SK-N-SH treated with all-trans-retinoic acid at 6 μM for 48 hours (cell line): ENCODE measurements around the gene CIDEC.

Experiments
- ATAC-seq: fragments of 200-7000 bp; cut with Tn5 transposase; 3 replicates; pipeline ENCODE4 v1.9.1; 2020; ENCODE audit warnings: mild to moderate bottlenecking, moderate library complexity
- BACH2 ChIP-seq: fragments of 250-450 bp; sonication (Bioruptor Pico); IDR thresholded peaks from 2 replicates; pipeline ENCODE4 v1.9.0; 2021; ENCODE audit warnings: mild to moderate bottlenecking, borderline replicate concordance
- CSDC2 ChIP-seq: fragments of 250-450 bp; sonication (Bioruptor Pico); IDR thresholded peaks from 2 replicates; pipeline ENCODE4 v1.5.0; 2020; ENCODE audit warnings: mild to moderate bottlenecking, moderate library complexity
- ESRRG ChIP-seq: fragments of 250-450 bp; sonication (Bioruptor Pico); IDR thresholded peaks from 2 replicates; pipeline ENCODE4 v1.6.1; 2021; ENCODE audit warnings: mild to moderate bottlenecking
- GLIS3 ChIP-seq: fragments of 250-450 bp; sonication (Bioruptor Pico); IDR thresholded peaks from 2 replicates; pipeline ENCODE4 v1.5.0; 2020; ENCODE audit warnings: mild to moderate bottlenecking, moderate library complexity
- ISL1 ChIP-seq: fragments of 250-450 bp; sonication (Bioruptor Pico); IDR thresholded peaks from 2 replicates; pipeline ENCODE4 v2.1.2; 2022; ENCODE audit warnings: mild to moderate bottlenecking, moderate library complexity
- PPARA ChIP-seq: fragments of 250-450 bp; sonication (Bioruptor Pico); IDR thresholded peaks from 2 replicates; pipeline ENCODE4 v1.5.0; 2020; ENCODE audit warnings: mild to moderate bottlenecking, borderline replicate concordance
- RARB ChIP-seq: fragments of 250-450 bp; sonication (Bioruptor Pico); IDR thresholded peaks from 2 replicates; pipeline ENCODE4 v1.8.0; 2021; ENCODE audit warnings: mild to moderate bottlenecking, moderate library complexity
- SNAI2 ChIP-seq: fragments of 250-450 bp; sonication (Bioruptor Pico); IDR thresholded peaks from 2 replicates; pipeline ENCODE4 v1.5.0; 2020; ENCODE audit warnings: mild to moderate bottlenecking, moderate library complexity
- TCF4 ChIP-seq: fragments of 250-450 bp; sonication (Bioruptor Pico); IDR thresholded peaks from 2 replicates; pipeline ENCODE4 v1.8.0; 2021; ENCODE audit warnings: mild to moderate bottlenecking, moderate library complexity, borderline replicate concordance
- TOX ChIP-seq: fragments of 250-450 bp; sonication (Bioruptor Pico); IDR thresholded peaks from 2 replicates; pipeline ENCODE4 v1.8.0; 2021; ENCODE audit warnings: mild to moderate bottlenecking, moderate library complexity, borderline replicate concordance
- ZC3H10 ChIP-seq: fragments of 250-450 bp; sonication (Bioruptor Pico); IDR thresholded peaks from 2 replicates; pipeline ENCODE4 v1.5.1; 2021; ENCODE audit warnings: mild to moderate bottlenecking, moderate library complexity
- ZFP3 ChIP-seq: fragments of 250-450 bp; sonication (Bioruptor Pico); IDR thresholded peaks from 2 replicates; pipeline ENCODE4 v1.5.0; 2020; ENCODE audit warnings: mild to moderate bottlenecking, moderate library complexity
- ZFP30 ChIP-seq: fragments of 450-650 bp; formaldehyde crosslinking; IDR thresholded peaks from 2 replicates; pipeline ENCODE4 v1.5.0; 2022; ENCODE audit warnings: mild to moderate bottlenecking, moderate library complexity
- ZNF565 ChIP-seq: fragments of 450-650 bp; formaldehyde crosslinking; conservative IDR thresholded peaks from 2 replicates; pipeline ENCODE4 v1.5.0; 2020; ENCODE audit warnings: low read depth, mild to moderate bottlenecking, moderate library complexity
- ZNF70 ChIP-seq: fragments of 450-650 bp; formaldehyde crosslinking; IDR thresholded peaks from 2 replicates; pipeline ENCODE4 v1.5.0; 2020; ENCODE audit warnings: mild to moderate bottlenecking, moderate library complexity
- ZNF8 ChIP-seq: fragments of 450-650 bp; formaldehyde crosslinking; IDR thresholded peaks from 2 replicates; pipeline ENCODE4 v1.5.0; 2020; ENCODE audit warnings: mild to moderate bottlenecking, moderate library complexity
- TF ChIP-seq, protein P1 (sequence below): fragments of 250-450 bp; sonication (Bioruptor Pico); IDR thresholded peaks from 2 replicates; pipeline ENCODE4 v1.5.0; 2020; ENCODE audit warnings: mild to moderate bottlenecking, moderate library complexity
- TF ChIP-seq, protein P2 (sequence below): fragments of 250-450 bp; sonication (Bioruptor Pico); IDR thresholded peaks from 2 replicates; pipeline ENCODE4 v1.5.1; 2020; ENCODE audit warnings: low read depth, mild to moderate bottlenecking, moderate library complexity
- TF ChIP-seq, protein P3 (sequence below): fragments of 250-450 bp; sonication (Bioruptor Pico); IDR thresholded peaks from 2 replicates; pipeline ENCODE4 v1.5.1; 2021; ENCODE audit warnings: mild to moderate bottlenecking, moderate library complexity
- TF ChIP-seq, protein P4 (sequence below): fragments of 250-450 bp; sonication (Bioruptor Pico); IDR thresholded peaks from 2 replicates; pipeline ENCODE4 v1.8.0; 2021; ENCODE audit warnings: low read depth, mild to moderate bottlenecking, moderate library complexity, borderline replicate concordance

CIDEC gene

DNA sequence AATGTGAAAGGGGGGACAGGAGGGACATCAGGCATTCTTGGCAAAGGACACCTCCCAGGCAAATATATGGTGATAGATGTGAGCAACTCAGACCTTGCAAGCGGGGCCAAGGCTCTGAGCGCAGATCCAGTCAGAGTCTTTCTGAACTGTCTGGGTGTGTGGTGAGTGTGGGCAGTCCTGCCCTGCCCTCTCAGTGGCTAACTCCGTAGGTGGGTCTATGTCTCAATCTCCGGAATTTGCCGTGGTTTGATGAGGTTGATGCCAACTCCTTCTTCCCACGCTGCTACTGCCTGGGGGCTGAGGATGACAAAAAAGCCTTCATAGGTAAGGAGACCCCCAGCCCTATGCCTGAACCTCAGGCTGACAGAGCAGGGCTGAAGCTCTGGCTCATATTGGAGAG is 62.6 kb downstream of the CIDEC start:
- TF ChIP-seq BACH2 (CRISPR knock-in tag) = no peak
- no peak for TF ChIP-seq ZC3H10 (CRISPR knock-in tag)
- TF ChIP-seq ZFP3 (CRISPR knock-in tag) = no peak
- TF ChIP-seq TCF4 (CRISPR knock-in tag) = no peak
- TF ChIP-seq ZFP30 (CRISPR knock-in tag) = no peak
- TF ChIP-seq PPARA = no peak
- no peak for TF ChIP-seq ISL1 (CRISPR knock-in tag)
- TF ChIP-seq, protein P1, sequence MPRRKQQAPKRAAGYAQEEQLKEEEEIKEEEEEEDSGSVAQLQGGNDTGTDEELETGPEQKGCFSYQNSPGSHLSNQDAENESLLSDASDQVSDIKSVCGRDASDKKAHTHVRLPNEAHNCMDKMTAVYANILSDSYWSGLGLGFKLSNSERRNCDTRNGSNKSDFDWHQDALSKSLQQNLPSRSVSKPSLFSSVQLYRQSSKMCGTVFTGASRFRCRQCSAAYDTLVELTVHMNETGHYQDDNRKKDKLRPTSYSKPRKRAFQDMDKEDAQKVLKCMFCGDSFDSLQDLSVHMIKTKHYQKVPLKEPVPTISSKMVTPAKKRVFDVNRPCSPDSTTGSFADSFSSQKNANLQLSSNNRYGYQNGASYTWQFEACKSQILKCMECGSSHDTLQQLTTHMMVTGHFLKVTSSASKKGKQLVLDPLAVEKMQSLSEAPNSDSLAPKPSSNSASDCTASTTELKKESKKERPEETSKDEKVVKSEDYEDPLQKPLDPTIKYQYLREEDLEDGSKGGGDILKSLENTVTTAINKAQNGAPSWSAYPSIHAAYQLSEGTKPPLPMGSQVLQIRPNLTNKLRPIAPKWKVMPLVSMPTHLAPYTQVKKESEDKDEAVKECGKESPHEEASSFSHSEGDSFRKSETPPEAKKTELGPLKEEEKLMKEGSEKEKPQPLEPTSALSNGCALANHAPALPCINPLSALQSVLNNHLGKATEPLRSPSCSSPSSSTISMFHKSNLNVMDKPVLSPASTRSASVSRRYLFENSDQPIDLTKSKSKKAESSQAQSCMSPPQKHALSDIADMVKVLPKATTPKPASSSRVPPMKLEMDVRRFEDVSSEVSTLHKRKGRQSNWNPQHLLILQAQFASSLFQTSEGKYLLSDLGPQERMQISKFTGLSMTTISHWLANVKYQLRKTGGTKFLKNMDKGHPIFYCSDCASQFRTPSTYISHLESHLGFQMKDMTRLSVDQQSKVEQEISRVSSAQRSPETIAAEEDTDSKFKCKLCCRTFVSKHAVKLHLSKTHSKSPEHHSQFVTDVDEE = no peak
- TF ChIP-seq SNAI2 (CRISPR knock-in tag) = no peak
- TF ChIP-seq RARB (CRISPR knock-in tag) = no peak
- TF ChIP-seq, protein P2, sequence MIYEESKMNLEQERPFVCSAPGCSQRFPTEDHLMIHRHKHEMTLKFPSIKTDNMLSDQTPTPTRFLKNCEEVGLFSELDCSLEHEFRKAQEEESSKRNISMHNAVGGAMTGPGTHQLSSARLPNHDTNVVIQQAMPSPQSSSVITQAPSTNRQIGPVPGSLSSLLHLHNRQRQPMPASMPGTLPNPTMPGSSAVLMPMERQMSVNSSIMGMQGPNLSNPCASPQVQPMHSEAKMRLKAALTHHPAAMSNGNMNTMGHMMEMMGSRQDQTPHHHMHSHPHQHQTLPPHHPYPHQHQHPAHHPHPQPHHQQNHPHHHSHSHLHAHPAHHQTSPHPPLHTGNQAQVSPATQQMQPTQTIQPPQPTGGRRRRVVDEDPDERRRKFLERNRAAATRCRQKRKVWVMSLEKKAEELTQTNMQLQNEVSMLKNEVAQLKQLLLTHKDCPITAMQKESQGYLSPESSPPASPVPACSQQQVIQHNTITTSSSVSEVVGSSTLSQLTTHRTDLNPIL (CRISPR knock-in tag) = no peak
- no peak for TF ChIP-seq ZNF70 (CRISPR knock-in tag)
- no peak for TF ChIP-seq ZNF8 (CRISPR knock-in tag)
- TF ChIP-seq ESRRG (CRISPR knock-in tag) = no peak
- TF ChIP-seq, protein P3, sequence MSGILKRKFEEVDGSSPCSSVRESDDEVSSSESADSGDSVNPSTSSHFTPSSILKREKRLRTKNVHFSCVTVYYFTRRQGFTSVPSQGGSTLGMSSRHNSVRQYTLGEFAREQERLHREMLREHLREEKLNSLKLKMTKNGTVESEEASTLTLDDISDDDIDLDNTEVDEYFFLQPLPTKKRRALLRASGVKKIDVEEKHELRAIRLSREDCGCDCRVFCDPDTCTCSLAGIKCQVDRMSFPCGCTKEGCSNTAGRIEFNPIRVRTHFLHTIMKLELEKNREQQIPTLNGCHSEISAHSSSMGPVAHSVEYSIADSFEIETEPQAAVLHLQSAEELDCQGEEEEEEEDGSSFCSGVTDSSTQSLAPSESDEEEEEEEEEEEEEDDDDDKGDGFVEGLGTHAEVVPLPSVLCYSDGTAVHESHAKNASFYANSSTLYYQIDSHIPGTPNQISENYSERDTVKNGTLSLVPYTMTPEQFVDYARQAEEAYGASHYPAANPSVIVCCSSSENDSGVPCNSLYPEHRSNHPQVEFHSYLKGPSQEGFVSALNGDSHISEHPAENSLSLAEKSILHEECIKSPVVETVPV (CRISPR knock-in tag) = no peak
- no peak for TF ChIP-seq ZNF565 (CRISPR knock-in tag)
- TF ChIP-seq, protein P4, sequence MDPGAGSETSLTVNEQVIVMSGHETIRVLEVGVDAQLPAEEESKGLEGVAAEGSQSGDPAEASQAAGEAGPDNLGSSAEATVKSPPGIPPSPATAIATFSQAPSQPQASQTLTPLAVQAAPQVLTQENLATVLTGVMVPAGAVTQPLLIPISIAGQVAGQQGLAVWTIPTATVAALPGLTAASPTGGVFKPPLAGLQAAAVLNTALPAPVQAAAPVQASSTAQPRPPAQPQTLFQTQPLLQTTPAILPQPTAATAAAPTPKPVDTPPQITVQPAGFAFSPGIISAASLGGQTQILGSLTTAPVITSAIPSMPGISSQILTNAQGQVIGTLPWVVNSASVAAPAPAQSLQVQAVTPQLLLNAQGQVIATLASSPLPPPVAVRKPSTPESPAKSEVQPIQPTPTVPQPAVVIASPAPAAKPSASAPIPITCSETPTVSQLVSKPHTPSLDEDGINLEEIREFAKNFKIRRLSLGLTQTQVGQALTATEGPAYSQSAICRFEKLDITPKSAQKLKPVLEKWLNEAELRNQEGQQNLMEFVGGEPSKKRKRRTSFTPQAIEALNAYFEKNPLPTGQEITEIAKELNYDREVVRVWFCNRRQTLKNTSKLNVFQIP (CRISPR knock-in tag) = no peak
- no peak for TF ChIP-seq CSDC2
- no peak for TF ChIP-seq GLIS3 (CRISPR knock-in tag)
- TF ChIP-seq TOX (CRISPR knock-in tag) = no peak
- no peak for ATAC-seq
